Activated T-helper 2 cell treated with anti-CD3 and anti-CD28 coated beads, Interferon-gamma antibody, Interleukin-2, Interleukin-4, amounts not matched to agents 10 μg/mL and 5 μg/mL and 100 μg/mL, durations not matched to agents 14 hours and 24 hours and 36 hours (primary cell): Measurements from ENCODE around the gene CDH1. TPM values are rescaled to one million over a fixed set of nuclear protein-coding genes. Genes with fewer than 3 reads are reported as not detected.
"Not testable (repeated sequence)": the region's sequence is repeated elsewhere in the genome, so short reads cannot be mapped to it uniquely, and the experiment has no call there.

ENCODE experiments used
- DNase-seq: peaks from one replicate; pipeline ENCODE4 v3.0.0; 2021; ENCODE audit warnings: low spot score
- H3K27ac Mint-ChIP-seq: one replicate; pipeline ENCODE4 v1.8.0; 2021; ENCODE audit warnings: mixed read lengths
- H3K27me3 Mint-ChIP-seq: one replicate; pipeline ENCODE4 v1.8.0; 2021; ENCODE audit warnings: low read depth, mixed read lengths
- H3K36me3 Mint-ChIP-seq: one replicate; pipeline ENCODE4 v1.8.0; 2021; ENCODE audit warnings: low read depth, mixed read lengths
- H3K4me1 Mint-ChIP-seq: one replicate; pipeline ENCODE4 v1.8.0; 2021; ENCODE audit warnings: low read depth, mixed read lengths
- H3K4me3 Mint-ChIP-seq: one replicate; pipeline ENCODE4 v1.8.0; 2021; ENCODE audit warnings: low read depth, mild to moderate bottlenecking, moderate library complexity, mixed read lengths
- H3K9me3 Mint-ChIP-seq: one replicate; pipeline ENCODE4 v1.8.0; 2021; ENCODE audit warnings: mixed read lengths
- intact Hi-C: fragments of 100-400 bp; cut with micrococcal nuclease; formaldehyde crosslinking; loops from one replicate; pipeline ENCODE4 v1.15.1; 2023
- total RNA-seq: library from RNA; stranded (reverse); gene quantifications from 2 replicates; pipeline ENCODE4 v1.2.3, GENCODE V29; 2022

CDH1 gene
- total RNA-seq, 1 donor from 2014 or later, result 1.0 TPM

- DNase-seq, result no peak
- Mint-ChIP-seq H3K4me3 (no peak overlapping the region), H3K9me3 (no peaks in the 10 kb centered on the region), H3K4me1 (peaks cover 13% of the 10 kb centered on the region), H3K27me3 (peaks cover 17% of the 10 kb centered on the region), H3K36me3 (no peaks in the 10 kb centered on the region), H3K27ac (no peak overlapping the region)
- intact Hi-C loops, result no loop called here
These were observed 21.6 kb upstream of the CDH1 start for GRCh38 chr16:68715471-68715870.

- H3K27me3 Mint-ChIP-seq, result peaks cover 12% of the 10 kb centered on the region
- H3K9me3 Mint-ChIP-seq, H3K4me1 Mint-ChIP-seq, H3K27ac Mint-ChIP-seq, H3K36me3 Mint-ChIP-seq, H3K4me3 Mint-ChIP-seq, DNase-seq, intact Hi-C loops: not testable (repeated sequence)
These were observed 20.6 kb upstream of the CDH1 start for GRCh38 chr16:68716516-68716915.

GRCh38 chr16:68717684-68718083 lies 19.4 kb upstream of the CDH1 start:
- Mint-ChIP-seq H3K9me3 (no peaks in the 10 kb centered on the region), H3K36me3 (no peaks in the 10 kb centered on the region), H3K4me3 (no peak overlapping the region), H3K27me3 (peaks cover 9% of the 10 kb centered on the region), H3K27ac (no peak overlapping the region), H3K4me1 (peaks cover 5% of the 10 kb centered on the region)
- DNase-seq, result no peak
- intact Hi-C loops, result no loop called here

GRCh38 chr16:68718590-68718989 lies 18.5 kb upstream of the CDH1 start:
- Mint-ChIP-seq H3K9me3 (no peaks in the 10 kb centered on the region), H3K27me3 (peaks cover 4% of the 10 kb centered on the region), H3K36me3 (no peaks in the 10 kb centered on the region), H3K4me3 (no peak overlapping the region), H3K27ac (no peak overlapping the region), H3K4me1 (peaks cover 5% of the 10 kb centered on the region)
- DNase-seq, result no peak
- intact Hi-C loops, result no loop called here

- no peak overlapping the region for H3K27ac Mint-ChIP-seq
- intact Hi-C loops, result loop anchor here (1.0 kb wide), 2 partner anchors 36 to 45 kb away; no protein-coding TSS in a partner anchor
These were observed 17.1 kb upstream of the CDH1 start for GRCh38 chr16:68719993-68720489.

GRCh38 chr16:68722119-68723024 lies 14.7 kb upstream of the CDH1 start:
- no peak overlapping the region for H3K4me3 Mint-ChIP-seq

More at GRCh38 chr16:68719993-68720489, 17.1 kb upstream of the CDH1 start:
- DNase-seq, result no peak
- Mint-ChIP-seq H3K9me3 (no peaks in the 10 kb centered on the region), H3K4me1 (peaks cover 5% of the 10 kb centered on the region), H3K4me3 (no peak overlapping the region), H3K27me3 (no peaks in the 10 kb centered on the region), H3K36me3 (no peaks in the 10 kb centered on the region)

GRCh38 chr16:68724797-68725196 lies 12.3 kb upstream of the CDH1 start:
- Mint-ChIP-seq H3K27me3 (peaks cover 10% of the 10 kb centered on the region), H3K4me1 (peaks cover 6% of the 10 kb centered on the region), H3K27ac (no peak overlapping the region), H3K4me3 (no peak overlapping the region), H3K36me3 (no peaks in the 10 kb centered on the region), H3K9me3 (no peaks in the 10 kb centered on the region)
- intact Hi-C loops, result no loop called here
- no peak for DNase-seq

More at GRCh38 chr16:68722119-68723024, 14.7 kb upstream of the CDH1 start:
- H3K27me3 Mint-ChIP-seq, result peaks cover 4% of the 10 kb centered on the region
- no peak overlapping the region for H3K27ac Mint-ChIP-seq
- peaks cover 5% of the 10 kb centered on the region for H3K4me1 Mint-ChIP-seq
- no peaks in the 10 kb centered on the region for H3K9me3 Mint-ChIP-seq
- no peak for DNase-seq
- no peaks in the 10 kb centered on the region for H3K36me3 Mint-ChIP-seq
- intact Hi-C loops, result no loop called here

- Mint-ChIP-seq H3K27ac (no peak overlapping the region), H3K36me3 (no peaks in the 10 kb centered on the region), H3K27me3 (peaks cover 19% of the 10 kb centered on the region), H3K9me3 (no peaks in the 10 kb centered on the region), H3K4me3 (no peak overlapping the region), H3K4me1 (peaks cover 2% of the 10 kb centered on the region)
- DNase-seq, result no peak
- intact Hi-C loops, result no loop called here
These were observed 8.6 kb upstream of the CDH1 start for GRCh38 chr16:68728523-68728922.

GRCh38 chr16:68731637-68732036 lies 5.5 kb upstream of the CDH1 start:
- Mint-ChIP-seq H3K9me3 (no peaks in the 10 kb centered on the region), H3K27me3 (peaks cover 38% of the 10 kb centered on the region), H3K4me1 (peaks cover 2% of the 10 kb centered on the region), H3K27ac (no peak overlapping the region), H3K36me3 (no peaks in the 10 kb centered on the region), H3K4me3 (no peak overlapping the region)
- no peak for DNase-seq
- intact Hi-C loops, result no loop called here

GRCh38 chr16:68732042-68732680 lies 4.9 kb upstream of the CDH1 start:
- no peak overlapping the region for H3K4me3 Mint-ChIP-seq
- H3K27ac Mint-ChIP-seq, result no peak overlapping the region
- peaks cover 4% of the 10 kb centered on the region for H3K4me1 Mint-ChIP-seq
- no peak for DNase-seq
- no peaks in the 10 kb centered on the region for H3K9me3 Mint-ChIP-seq
- H3K27me3 Mint-ChIP-seq, result peaks cover 41% of the 10 kb centered on the region
- H3K36me3 Mint-ChIP-seq, result no peaks in the 10 kb centered on the region
- intact Hi-C loops, result no loop called here

- intact Hi-C loops, result no loop called here
- Mint-ChIP-seq H3K27ac (no peak overlapping the region), H3K27me3 (peaks cover 44% of the 10 kb centered on the region), H3K4me3 (no peak overlapping the region), H3K36me3 (no peaks in the 10 kb centered on the region), H3K4me1 (peaks cover 6% of the 10 kb centered on the region), H3K9me3 (no peaks in the 10 kb centered on the region)
- no peak for DNase-seq
These were observed 4.2 kb upstream of the CDH1 start for GRCh38 chr16:68732741-68733399.

- Mint-ChIP-seq H3K4me1 (peaks cover 4% of the 10 kb centered on the region), H3K4me3 (no peak overlapping the region), H3K27me3 (peaks cover 47% of the 10 kb centered on the region), H3K27ac (no peak overlapping the region), H3K9me3 (no peaks in the 10 kb centered on the region), H3K36me3 (no peaks in the 10 kb centered on the region)
- intact Hi-C loops, result no loop called here
- no peak for DNase-seq
These were observed 3.5 kb upstream of the CDH1 start for GRCh38 chr16:68733570-68733969.
